NCI-H2107 treated with DMSO at 0.1 percent for 48 hours (cell line): ENCODE results near the gene ABCC3.
"Not testable (repeated sequence)": the region's sequence is repeated elsewhere in the genome, so short reads cannot be mapped to it uniquely, and the experiment has no call there.

Experiments
- DNase-seq: peaks from one replicate; lab custom pipeline; 2025; ENCODE audit not compliant: unreplicated experiment; lab: John Stamatoyannopoulos, UW

Gene ABCC3

GRCh38 chr17:50697062-50697461 lies 62.4 kb downstream of the ABCC3 start:
- no peak for DNase-seq

DNA sequence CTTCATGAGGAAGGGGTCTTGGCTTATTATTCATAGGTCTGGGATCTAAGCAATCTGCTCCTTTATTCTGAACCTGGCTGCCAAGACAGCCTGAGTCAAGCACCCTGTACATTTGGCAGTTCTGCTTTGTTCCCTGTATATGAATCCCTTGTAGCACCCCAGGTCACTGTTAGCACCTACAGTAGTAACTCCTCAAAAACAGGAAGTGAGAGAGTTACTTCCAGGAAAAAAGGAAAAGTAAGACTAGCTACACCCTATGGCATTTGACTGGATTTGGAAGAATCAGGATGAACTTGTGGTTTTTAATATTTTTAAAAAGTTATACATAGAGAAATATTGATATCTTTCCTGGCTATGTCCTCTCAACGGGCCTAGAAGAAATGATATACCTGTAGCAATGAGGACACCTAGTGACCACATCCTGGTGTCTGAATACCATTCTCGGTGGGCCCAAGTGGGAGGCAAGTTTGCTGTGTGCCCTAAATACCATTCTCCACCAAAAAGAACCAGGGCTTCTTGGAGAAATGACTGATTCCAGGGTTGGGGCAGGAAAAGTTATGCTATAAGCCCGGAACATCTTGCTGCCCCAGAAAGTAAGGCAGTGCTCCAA lies 63.1 kb downstream of the ABCC3 start:
- no peak for DNase-seq

- DNase-seq, result no peak
Observed at GRCh38 chr17:50699410-50699809, 64.7 kb downstream of the ABCC3 start.

DNA sequence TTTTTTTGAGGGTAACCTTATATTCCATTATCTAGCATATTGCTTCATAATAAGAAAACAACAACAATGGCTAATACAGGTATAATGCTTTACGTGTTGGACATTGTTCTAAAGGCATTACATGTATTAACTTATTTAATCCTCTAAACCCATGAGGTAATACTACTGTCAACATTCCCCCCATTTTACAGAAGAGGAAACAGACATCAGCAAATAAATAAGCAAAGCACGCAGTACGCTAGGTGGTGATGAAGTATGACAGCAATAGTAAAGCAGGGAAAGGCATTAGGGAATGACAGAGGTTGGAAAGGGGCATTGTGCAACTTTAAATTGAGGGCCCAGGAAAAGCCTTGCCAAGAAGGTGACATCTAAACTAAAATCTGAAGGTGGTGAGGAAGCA lies 68.5 kb downstream of the ABCC3 start:
- no peak for DNase-seq

DNA sequence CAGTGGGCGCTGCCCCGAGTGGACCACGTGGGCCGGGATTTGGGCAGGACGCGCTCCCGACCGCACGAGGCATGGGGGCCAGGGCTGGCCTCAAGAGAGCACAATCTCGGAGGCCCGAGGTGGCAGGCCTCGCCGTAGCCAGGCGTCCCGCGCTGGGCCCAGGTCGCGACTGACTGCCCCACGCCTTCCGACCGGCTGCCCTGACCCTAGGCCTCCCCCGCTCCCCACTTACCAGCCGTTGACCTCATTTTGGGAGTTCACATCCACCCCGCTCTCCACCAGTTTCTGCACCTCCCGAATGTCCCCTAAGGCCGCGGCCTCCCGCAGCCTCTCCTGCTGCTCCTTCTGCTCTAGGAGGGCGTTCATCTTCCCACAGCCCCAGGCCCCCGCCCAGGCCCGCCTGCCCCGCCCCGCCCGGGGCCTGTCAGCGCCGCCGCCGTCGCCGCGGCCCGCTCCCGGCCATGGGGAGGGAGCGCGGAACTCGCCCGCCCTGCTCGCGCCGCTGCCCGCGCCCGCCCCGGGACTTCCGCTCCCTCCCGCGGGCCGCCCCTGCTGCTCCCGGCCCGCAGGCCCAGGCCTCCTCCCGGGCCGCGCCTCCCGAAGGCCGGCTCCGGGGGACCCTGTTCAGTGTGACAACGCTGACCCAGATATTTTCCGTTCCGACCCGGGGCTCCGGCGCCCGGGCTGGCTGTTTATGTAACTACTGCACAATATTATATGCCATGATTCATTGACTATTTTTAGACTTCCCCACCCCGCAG lies 72.8 kb downstream of the ABCC3 start, which contains the start of gene ANKRD40:
Gene ANKRD40 (minus strand): TSS at position 626 of the 761 bp plus-strand sequence. CDS start 260 bp downstream, at position 366.
- peak; percentile 85 for DNase-seq

- DNase-seq, result no peak
Observed at GRCh38 chr17:50708050-50709000, 73.6 kb downstream of the ABCC3 start.

GRCh38 chr17:50709053-50709452 lies 74.4 kb downstream of the ABCC3 start:
- DNase-seq, result not testable (repeated sequence)

DNA sequence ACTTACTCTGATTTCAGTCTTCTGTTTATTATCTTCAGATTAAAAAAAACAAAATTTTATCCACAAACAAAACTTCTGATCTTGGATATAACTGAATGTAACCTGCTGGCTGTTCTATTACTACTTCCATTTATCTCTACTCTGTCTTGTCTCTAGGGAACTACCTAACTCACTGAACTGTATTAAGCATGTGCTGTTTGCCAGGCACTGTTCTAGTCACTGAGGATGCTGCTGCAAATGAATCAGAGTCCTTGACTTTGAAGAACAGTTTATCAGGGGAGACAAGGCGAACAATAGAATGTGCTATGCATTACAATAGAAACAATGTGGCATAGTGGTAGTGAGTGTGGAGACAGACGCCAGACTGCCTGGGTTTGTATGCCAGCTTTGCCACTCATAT lies 75.3 kb downstream of the ABCC3 start:
- DNase-seq, result no peak

DNA sequence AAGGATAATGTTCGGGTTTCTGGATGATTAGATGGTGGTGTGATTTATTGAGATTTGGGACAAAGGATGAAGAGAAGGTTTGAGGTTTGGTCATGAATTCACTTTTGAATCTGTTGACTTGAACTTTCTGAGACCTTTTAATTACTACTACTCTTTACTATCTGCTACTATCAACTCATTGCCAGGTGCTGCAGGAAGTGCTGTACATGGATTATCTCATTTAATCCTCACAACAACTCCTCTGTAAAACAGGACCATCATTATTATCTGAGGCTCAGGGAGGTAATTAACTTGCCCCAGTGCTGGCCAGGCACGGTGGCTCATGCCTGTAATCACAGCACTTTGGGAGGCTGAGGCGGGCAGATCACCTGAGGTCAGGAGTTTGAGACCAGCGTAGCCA lies 76.0 kb downstream of the ABCC3 start:
- DNase-seq, result no peak

- no peak for DNase-seq
Observed at GRCh38 chr17:50712641-50713040, 78.0 kb downstream of the ABCC3 start.

- DNase-seq, result no peak
Observed at GRCh38 chr17:50715471-50715870, 80.8 kb downstream of the ABCC3 start.

DNA sequence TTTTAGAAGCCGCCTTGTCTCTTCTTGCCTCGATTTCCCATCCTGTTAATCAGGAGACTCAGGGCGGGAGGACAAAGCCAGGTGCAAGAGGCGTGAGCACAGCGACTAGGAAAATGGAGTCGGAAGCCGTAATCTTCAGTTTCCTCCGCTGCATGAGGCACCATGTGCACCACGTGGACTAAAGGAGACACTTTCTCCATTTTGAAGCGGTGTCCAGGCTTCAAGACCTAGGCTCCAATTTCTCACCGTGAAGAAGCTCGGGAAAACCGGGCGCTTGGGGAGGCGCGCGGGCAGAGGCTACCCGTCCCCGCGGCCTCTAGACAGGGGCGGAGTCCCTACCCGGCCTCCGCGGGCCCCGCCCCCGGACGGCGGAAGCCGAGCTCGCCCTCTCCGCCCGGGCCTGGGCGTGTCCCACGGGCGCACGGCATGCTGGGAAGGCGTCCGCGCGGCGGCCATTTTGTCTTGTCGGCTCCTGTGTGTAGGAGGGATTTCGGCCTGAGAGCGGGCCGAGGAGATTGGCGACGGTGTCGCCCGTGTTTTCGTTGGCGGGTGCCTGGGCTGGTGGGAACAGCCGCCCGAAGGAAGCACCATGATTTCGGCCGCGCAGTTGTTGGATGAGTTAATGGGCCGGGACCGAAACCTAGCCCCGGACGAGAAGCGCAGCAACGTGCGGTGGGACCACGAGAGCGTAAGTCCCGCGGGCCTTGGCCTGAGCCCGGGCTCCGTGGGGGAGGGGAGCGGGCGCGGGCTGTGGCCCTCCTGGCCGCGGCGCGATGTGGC lies 84.7 kb downstream of the ABCC3 start, which contains the start of gene LUC7L3:
Gene LUC7L3 (plus strand): TSS at position 460 of the 780 bp plus-strand sequence. CDS start 130 bp downstream, at position 590.
- DNase-seq, result peak; percentile 81

DNA sequence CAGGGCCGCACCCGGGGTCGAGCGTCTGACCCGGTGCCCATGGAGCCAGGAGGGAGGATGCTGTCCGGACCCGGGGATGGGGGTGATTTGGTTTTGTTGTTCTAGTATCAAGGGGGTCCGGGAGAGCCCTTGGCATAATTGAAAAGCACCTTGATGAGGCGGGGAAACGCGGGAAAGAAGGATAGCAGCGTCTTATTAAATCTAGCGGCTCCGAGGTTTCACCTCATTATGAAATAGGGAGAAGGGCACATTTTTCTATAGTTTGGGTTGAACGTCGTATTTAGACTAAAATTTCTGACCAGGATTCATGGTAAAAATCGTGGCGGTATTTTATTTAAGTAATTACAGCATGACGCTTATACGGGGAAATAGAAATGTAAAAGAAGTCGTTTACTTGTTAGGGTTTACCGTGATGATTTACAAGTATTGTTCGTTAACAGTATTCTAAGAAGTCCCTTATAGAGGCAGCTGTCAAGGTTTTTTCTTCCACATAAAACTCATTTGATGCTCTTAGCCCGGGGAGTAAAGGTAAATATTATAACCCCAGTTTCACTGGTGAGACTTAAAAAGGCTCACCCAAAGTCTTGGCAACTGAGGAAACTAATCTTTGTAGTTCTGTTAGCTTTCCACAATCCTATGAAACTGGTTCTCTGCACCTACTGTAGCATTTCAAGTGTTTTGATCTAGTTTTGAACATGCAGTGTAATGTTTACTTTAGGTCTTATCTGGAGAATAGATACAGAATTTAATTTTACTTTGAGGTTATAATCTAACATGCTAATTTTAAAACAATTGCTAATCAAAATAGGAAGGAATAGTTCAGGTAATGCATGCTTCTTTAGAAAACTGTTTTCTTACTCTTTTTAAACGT lies 85.5 kb downstream of the ABCC3 start:
- peak; percentile 20 for DNase-seq

- DNase-seq, result no peak
Observed at GRCh38 chr17:50721194-50722010, 86.7 kb downstream of the ABCC3 start.

DNA sequence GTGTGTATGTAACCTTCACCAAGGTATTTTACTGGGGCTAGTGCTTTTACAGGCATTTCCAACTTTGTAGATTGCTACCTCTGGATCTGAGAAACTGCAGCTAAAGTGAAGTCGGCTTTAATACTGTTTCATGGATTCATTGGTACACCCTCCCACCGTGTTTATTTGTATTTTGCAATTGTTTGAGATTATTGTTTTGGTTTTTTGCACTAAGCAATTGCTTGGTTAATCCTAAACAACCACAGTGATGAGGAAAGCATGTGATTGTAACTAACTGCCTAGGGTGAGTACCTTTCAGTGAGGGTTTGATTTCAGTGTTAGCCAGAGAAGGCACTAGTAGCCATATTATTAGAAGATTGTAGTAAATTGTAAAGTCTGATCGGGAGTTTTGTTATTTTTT lies 88.1 kb downstream of the ABCC3 start:
- no peak for DNase-seq

GRCh38 chr17:50724622-50725021 lies 89.9 kb downstream of the ABCC3 start:
- DNase-seq, result not testable (repeated sequence)

DNA sequence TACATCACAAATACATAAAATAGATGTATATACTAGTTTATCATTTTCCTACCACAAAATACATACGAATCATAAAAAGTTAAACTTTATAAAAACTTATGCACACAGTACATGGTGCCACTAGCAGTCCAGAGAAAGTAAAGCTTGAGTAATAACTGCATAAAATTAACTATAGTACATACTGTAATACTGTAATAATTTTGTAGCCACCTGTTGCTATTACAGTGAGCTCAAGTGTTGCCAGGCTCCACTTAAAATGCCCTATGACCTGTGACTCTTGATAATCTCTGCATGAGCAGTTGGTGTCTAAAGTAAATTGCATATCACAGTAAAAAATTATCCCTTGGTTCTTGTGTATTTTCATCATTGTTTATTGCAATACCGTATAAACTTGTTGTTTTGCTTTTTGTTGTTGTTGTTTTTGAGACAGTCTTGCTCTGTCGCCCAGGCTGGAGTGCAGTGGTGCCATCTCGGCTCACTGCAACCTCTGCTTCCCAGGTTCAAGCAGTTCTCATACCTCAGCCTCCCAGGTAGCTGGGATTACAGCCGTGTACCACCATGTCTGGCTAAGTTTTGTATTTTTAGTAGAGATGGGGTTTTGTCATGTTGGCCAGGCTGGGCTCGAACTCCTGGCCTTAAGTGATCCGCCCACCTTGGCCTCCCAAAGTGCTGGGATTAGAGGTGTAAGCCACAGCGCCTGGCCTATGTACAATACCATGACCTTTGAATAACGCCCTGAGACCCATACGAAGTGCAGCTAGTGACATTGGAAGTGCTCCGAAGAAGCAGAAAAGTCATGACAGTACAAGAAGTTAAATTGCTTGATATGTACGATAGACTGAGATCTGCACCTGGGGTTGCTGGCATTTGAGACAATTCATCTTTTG lies 91.3 kb downstream of the ABCC3 start:
- DNase-seq, result no peak

- DNase-seq, result no peak
Observed at GRCh38 chr17:50728112-50728429, 93.4 kb downstream of the ABCC3 start.
